ENCODE data around the gene RIMKLB.
"Not testable (repeated sequence)": the region's sequence is repeated elsewhere in the genome, so short reads cannot be mapped to it uniquely, and the experiment has no call there.

DNA sequence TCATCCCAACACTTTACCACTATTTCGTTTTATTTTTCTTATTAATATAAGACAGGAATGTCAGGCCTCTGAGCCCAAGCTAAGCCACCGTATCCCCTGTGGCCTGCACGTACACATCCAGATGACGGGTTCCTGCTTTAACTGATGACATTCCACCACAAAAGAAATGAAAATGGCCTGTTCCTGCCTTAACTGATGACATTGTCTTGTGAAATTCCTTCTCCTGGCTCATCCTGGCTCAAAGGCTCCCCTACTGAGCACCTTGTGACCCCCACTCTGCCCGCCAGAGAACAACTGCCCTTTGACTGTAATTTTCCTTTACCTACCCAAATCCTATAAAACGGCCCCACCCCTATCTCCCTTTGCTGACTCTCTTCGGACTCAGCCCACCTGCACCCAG is 112.3 kb downstream of the RIMKLB start:
- TF ChIP-seq, protein P1, sequence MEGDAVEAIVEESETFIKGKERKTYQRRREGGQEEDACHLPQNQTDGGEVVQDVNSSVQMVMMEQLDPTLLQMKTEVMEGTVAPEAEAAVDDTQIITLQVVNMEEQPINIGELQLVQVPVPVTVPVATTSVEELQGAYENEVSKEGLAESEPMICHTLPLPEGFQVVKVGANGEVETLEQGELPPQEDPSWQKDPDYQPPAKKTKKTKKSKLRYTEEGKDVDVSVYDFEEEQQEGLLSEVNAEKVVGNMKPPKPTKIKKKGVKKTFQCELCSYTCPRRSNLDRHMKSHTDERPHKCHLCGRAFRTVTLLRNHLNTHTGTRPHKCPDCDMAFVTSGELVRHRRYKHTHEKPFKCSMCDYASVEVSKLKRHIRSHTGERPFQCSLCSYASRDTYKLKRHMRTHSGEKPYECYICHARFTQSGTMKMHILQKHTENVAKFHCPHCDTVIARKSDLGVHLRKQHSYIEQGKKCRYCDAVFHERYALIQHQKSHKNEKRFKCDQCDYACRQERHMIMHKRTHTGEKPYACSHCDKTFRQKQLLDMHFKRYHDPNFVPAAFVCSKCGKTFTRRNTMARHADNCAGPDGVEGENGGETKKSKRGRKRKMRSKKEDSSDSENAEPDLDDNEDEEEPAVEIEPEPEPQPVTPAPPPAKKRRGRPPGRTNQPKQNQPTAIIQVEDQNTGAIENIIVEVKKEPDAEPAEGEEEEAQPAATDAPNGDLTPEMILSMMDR (IDR thresholded peaks at IDR 0.05 in 8 of 11, conservative IDR thresholded peaks at IDR 0.05 in 3 of 11): not testable (repeated sequence)
- TF ChIP-seq POLR2A, POLR2AphosphoS5 (IDR thresholded peaks at IDR 0.05): not testable (repeated sequence)
